Left colon (tissue), 2 donors: ENCODE data around the gene CCDC187. TPM values are rescaled to one million over a fixed set of nuclear protein-coding genes. Genes with fewer than 3 reads are reported as not detected.

ENCODE experiments used
- ATAC-seq: fragments of 200-7000 bp; cut with Tn5 transposase; one replicate; pipeline ENCODE4 v1.9.1; 2020; ENCODE audit warnings: mild to moderate bottlenecking, moderate library complexity
- DNase-seq, 2 donors: peaks; one replicate each; pipeline ENCODE4 v3.0.0-alpha.2; 2020
- intact Hi-C, 2 donors: fragments of 100-400 bp; cut with DNase I in 1 of 2; cut with micrococcal nuclease in 1 of 2; formaldehyde crosslinking; loops; one replicate each; pipeline versions ENCODE4 v1.11.2 to v1.14.0; 2022; cut with DNase I, micrococcal nuclease
- total RNA-seq, 2 donors: library from RNA; stranded (reverse); fragmentation: NEBNext Ultra II Directional; extraction: Animal tissue kit (Norgen Biotek cat#: 25700); gene quantifications; one replicate each; pipeline ENCODE4 v1.2.1, GENCODE V29; 2021
- donor health status: DM: no; HTN: no; CAD: no.
- donor health status: DM: yes; HTN: yes; CAD: no.

The CCDC187 gene
- total RNA-seq, 2 donors from 2014 or later = 0.52 to 0.67 TPM

GRCh38 chr9:136209786-136210185 is 94.1 kb downstream of the CCDC187 start:
- intact Hi-C loops = no loop called here
- ATAC-seq (no peak), DNase-seq (no peak)

GRCh38 chr9:136209232-136209631 is 94.7 kb downstream of the CCDC187 start:
- intact Hi-C loops = no loop called here

GRCh38 chr9:136208675-136209074 is 95.2 kb downstream of the CCDC187 start:
- intact Hi-C loops = no loop called here
- ATAC-seq (no peak), DNase-seq (no peak)

More at GRCh38 chr9:136209232-136209631, 94.7 kb downstream of the CCDC187 start:
- ATAC-seq (no peak), DNase-seq (no peak)

GRCh38 chr9:136207616-136208015 is 96.3 kb downstream of the CCDC187 start:
- intact Hi-C loops = no loop called here
- DNase-seq (no peak), ATAC-seq (no peak)

- intact Hi-C loops = no loop called here
- ATAC-seq = no peak
These were observed 97.2 kb downstream of the CCDC187 start for GRCh38 chr9:136206602-136207275.

GRCh38 chr9:136205707-136205992 is 98.2 kb downstream of the CCDC187 start:
- ATAC-seq = no peak
- no peak for DNase-seq
- intact Hi-C loops = no loop called here

More at GRCh38 chr9:136206602-136207275, 97.2 kb downstream of the CCDC187 start:
- DNase-seq = no peak

GRCh38 chr9:136204838-136205706 is 98.8 kb downstream of the CCDC187 start, which contains the start of gene LHX3:
Gene LHX3, minus strand, starts transcription at chr9:136205128. Its CDS starts 116 bp downstream, at chr9:136205012.
- ATAC-seq (peak; percentile 49), DNase-seq (peak in 1 of 2 donors; percentile 21)
- intact Hi-C loops = no loop called here

GRCh38 chr9:136204145-136204805 is 99.6 kb downstream of the CCDC187 start:
- intact Hi-C loops = no loop called here
- no peak for DNase-seq
- no peak for ATAC-seq

- intact Hi-C loops = no loop called here
- ATAC-seq (no peak), DNase-seq (no peak)
These were observed 100.3 kb downstream of the CCDC187 start for GRCh38 chr9:136203408-136204144.

- intact Hi-C loops = no loop called here
- no peak for ATAC-seq
- no peak for DNase-seq
These were observed 101.2 kb downstream of the CCDC187 start for GRCh38 chr9:136202454-136203407.

- intact Hi-C loops = no loop called here
- ATAC-seq (no peak), DNase-seq (no peak)
These were observed 102.1 kb downstream of the CCDC187 start for GRCh38 chr9:136201609-136202453.

- DNase-seq (no peak), ATAC-seq (no peak)
- intact Hi-C loops = no loop called here
These were observed 102.7 kb downstream of the CCDC187 start for GRCh38 chr9:136201174-136201573.

GRCh38 chr9:136200424-136200823 is 103.5 kb downstream of the CCDC187 start:
- no peak for DNase-seq
- intact Hi-C loops = no loop called here

More at GRCh38 chr9:136200424-136200823, 103.5 kb downstream of the CCDC187 start:
- ATAC-seq = no peak
